ENCODE data around the gene KIF1A.
"Not testable (repeated sequence)": the region's sequence is repeated elsewhere in the genome, so short reads cannot be mapped to it uniquely, and the experiment has no call there.

The KIF1A gene

GRCh38 chr2:240705204-240705791 is 114.7 kb downstream of the KIF1A start:
- no peak for DNase-seq (ENCODE audit: low read depth)

GRCh38 chr2:240704651-240705050 is 115.4 kb downstream of the KIF1A start:
- no peak overlapping the region for H3K4me3 ChIP-seq (ENCODE audit: control insufficient read depth, low read depth, low read length)
- no peak for DNase-seq (ENCODE audit: low read depth)
- TF ChIP-seq CTCF (IDR thresholded peaks at IDR 0.05; ENCODE audit: control insufficient read depth, insufficient read depth, low read depth, low read length, missing control alignments) = no peak

More at GRCh38 chr2:240705204-240705791, 114.7 kb downstream of the KIF1A start:
- TF ChIP-seq CTCF (IDR thresholded peaks at IDR 0.05; ENCODE audit: control insufficient read depth, insufficient read depth, low read depth, low read length, missing control alignments) = no peak
- H3K4me3 ChIP-seq (ENCODE audit: control insufficient read depth, low read depth, low read length) = no peak overlapping the region

GRCh38 chr2:240703417-240704341 is 116.3 kb downstream of the KIF1A start:
- DNase-seq (ENCODE audit: low read depth) = no peak
- TF ChIP-seq CTCF (IDR thresholded peaks at IDR 0.05; ENCODE audit: control insufficient read depth, insufficient read depth, low read depth, low read length, missing control alignments) = no peak
- no peak overlapping the region for H3K4me3 ChIP-seq (ENCODE audit: control insufficient read depth, low read depth, low read length)

- no peak for DNase-seq (ENCODE audit: low read depth)
- H3K4me3 ChIP-seq (ENCODE audit: control insufficient read depth, low read depth, low read length) = no peak overlapping the region
- no peak for TF ChIP-seq CTCF (IDR thresholded peaks at IDR 0.05; ENCODE audit: control insufficient read depth, insufficient read depth, low read depth, low read length, missing control alignments)
These were observed 117.4 kb downstream of the KIF1A start for GRCh38 chr2:240702640-240703011.

GRCh38 chr2:240701736-240702639 is 118.0 kb downstream of the KIF1A start:
- DNase-seq (ENCODE audit: low read depth) = no peak
- no peak for TF ChIP-seq CTCF (IDR thresholded peaks at IDR 0.05; ENCODE audit: control insufficient read depth, insufficient read depth, low read depth, low read length, missing control alignments)
- H3K4me3 ChIP-seq (ENCODE audit: control insufficient read depth, low read depth, low read length) = no peak overlapping the region

- no peak for DNase-seq (ENCODE audit: low read depth)
- no peak overlapping the region for H3K4me3 ChIP-seq (ENCODE audit: control insufficient read depth, low read depth, low read length)
- no peak for TF ChIP-seq CTCF (IDR thresholded peaks at IDR 0.05; ENCODE audit: control insufficient read depth, insufficient read depth, low read depth, low read length, missing control alignments)
These were observed 118.8 kb downstream of the KIF1A start for GRCh38 chr2:240701091-240701735.

GRCh38 chr2:240700616-240701015 is 119.4 kb downstream of the KIF1A start:
- H3K4me3 ChIP-seq (ENCODE audit: control insufficient read depth, low read depth, low read length); DNase-seq (ENCODE audit: low read depth): not testable (repeated sequence)

- not testable (repeated sequence) for DNase-seq (ENCODE audit: low read depth); H3K4me3 ChIP-seq (ENCODE audit: control insufficient read depth, low read depth, low read length)
These were observed 120.2 kb downstream of the KIF1A start for GRCh38 chr2:240699835-240700234.

Measured in AG09309 (cell line).